Renal cortical epithelial cell (primary cell): ENCODE data around the gene ACTN2. TPM values are rescaled to one million over a fixed set of nuclear protein-coding genes. Genes with fewer than 3 reads are reported as not detected.

Source experiments
- total RNA-seq: library from RNA; depleted of rRNA; stranded (reverse); fragments of >200 nt; gene quantifications from 2 replicates; pipeline ENCODE4 v1.2.3, GENCODE V29; 2014

Gene ACTN2
- total RNA-seq, 1 donor from 2014 or later: 0.05 TPM

Other genes with a start within 250 kb of the ACTN2 start
- 62.9 and 64.1 TPM in 2 replicates for gene LGALS8, start 162.5 kb upstream of the ACTN2 start, total RNA-seq
- gene HEATR1, start 82.0 kb upstream of the ACTN2 start, total RNA-seq: 50.4 and 55.1 TPM in 2 replicates
- 30.7 and 43.8 TPM in 2 replicates for gene MTR, start 108.8 kb downstream of the ACTN2 start, total RNA-seq